ENCODE measurements around the gene GGTLC1.
"Not testable (repeated sequence)": the region's sequence is repeated elsewhere in the genome, so short reads cannot be mapped to it uniquely, and the experiment has no call there.

The GGTLC1 gene

DNA sequence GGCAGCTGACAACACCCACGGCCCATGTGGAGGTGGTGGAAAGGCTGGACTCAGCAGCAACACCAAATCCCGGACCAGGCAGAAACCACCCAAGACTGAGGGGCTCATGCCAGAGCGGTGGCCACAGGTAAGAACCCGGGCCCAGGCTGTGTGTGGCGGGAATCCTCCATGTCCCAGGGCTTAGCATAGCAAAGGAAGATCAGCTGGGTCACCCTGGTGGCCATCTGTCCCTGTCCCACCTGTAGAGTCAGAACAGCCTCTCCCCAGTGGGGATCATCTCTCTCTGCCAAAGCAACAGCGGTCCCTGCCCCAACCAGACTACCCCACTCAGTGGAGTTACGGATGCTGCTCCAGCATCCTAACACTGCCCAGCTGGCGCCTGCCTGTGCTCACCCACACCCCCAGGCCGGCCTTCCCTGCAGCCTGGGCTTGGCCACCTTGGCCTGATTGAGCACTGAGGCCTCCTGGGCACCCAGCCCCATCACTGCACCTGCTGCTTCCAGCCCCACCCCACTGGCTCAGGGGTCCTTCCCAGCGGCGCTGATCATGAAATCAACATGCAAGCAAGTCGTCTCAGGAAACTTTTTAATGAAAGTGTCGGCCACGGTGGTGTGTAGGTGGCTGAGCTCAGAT lies 5.5 kb upstream of the GGTLC1 start:
- not testable (repeated sequence) for DNase-seq

DNA sequence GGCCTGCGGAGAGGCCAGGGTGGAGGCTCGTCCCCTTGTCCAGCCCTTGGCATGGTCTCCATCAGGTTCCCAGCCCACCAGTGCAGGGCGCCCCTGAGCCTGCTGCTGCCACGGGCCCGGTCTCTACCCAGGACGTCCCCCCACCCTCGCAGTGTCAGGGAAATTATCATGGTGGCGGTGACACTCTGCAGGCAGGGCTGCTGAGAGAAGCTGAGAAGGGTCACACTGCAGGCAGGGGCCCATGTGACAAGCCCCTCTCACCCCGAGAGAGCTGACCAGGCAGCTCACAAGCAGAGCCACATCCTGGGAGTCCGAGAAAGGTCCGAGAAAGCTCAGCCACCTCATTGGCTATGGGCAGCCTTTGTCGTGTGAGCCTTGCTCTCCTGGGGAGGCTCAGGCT lies 4.9 kb upstream of the GGTLC1 start:
- DNase-seq = not testable (repeated sequence)

DNA sequence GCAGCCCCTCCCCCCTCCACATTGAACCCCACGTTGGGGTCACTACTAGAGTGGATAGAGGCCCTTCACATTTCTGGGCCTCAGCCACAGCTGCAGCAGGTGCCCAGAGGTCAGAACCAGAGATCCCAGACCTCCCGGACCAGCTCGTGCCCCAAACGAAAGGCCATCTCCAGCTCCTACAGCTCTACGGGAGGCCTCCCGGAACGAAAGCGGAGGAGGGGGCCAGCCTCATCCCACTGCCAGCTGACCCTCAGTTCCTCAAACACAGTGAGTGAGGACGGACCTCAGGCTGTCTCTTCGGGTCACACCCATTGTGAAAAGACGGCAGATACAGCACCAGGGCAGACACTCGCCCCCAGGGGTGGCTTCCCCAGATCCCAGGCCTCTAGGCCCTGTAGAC lies 1.7 kb upstream of the GGTLC1 start:
- DNase-seq = not testable (repeated sequence)

DNA sequence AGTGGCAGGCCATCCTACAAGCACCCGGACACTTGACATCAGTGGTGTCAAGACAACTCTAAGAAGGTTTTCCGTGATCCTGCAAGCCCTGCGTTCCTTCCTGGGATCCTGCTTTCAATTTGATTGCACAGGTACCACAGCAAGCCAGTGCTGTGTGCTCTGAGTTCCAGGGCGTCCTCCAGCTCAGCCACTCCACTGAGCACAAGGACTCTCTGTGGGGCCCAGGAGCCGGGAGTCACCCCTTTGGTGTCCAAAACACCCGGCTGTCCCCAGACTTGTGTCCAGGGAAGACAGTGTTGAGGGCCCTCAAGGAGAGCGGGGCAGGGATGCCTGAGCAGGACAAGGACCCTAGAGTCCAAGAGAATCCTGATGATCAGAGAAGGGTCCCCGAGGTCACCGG lies 387 bp upstream of the GGTLC1 start:
- DNase-seq = not testable (repeated sequence)

DNA sequence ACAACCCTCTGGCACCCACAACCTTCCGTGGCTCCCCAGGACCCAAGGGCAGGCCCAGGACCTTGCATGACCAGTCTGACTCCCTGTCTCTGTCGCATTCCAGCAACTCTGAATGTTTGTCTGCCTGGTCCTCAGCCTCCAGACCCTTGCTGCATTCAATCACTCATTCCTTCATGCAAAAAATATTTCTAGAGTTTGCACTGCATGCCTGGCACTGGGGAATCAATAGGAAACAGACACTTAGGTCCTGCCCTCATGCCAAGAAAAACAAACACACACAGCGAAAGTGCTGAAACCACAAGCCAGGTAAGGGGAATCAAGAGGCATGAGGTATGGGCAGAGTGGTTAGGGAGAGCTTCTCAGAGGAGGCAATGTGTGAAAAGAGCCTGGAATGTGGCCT lies 1.9 kb downstream of the GGTLC1 start:
- not testable (repeated sequence) for DNase-seq

- not testable (repeated sequence) for DNase-seq
These were observed 2.3 kb downstream of the GGTLC1 start for GRCh38 chr20:23986310-23986709.

GRCh38 chr20:23985790-23986225 lies 2.8 kb downstream of the GGTLC1 start:
- DNase-seq = not testable (repeated sequence)

DNA sequence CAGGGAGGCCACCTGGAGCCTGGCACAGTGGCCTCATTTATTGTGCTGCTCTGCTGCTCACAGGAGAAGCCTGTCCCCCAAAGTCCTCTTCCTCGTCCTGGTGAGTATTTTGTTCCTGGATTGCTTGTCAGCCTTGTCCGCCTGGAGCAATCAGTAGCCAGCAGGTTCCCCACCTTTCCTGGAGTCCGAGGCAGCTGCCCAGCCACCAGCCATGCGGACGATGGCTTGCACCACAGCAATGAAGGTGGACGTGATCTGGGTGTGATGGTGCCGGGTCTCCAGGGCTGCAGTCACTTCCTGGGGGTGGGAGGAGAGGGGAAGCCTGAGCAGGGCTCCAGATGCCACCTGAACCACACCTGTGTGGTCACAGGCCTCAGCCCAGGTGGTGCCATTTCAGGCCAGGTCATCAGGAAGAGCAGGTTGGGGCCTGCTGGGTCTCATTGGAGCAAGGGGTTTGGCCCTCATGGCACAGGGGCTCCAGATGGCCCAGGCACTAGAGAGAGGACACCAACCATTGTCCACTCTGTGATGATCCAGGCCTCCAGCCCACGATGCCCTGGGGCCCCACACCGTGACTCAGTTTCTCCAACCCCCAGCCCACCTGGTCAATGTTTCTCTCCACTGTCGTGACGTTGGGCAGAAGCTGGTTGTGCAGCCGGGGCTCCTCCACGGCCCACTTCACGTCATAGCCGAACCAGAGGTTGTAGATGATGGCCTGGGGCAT lies 3.4 kb downstream of the GGTLC1 start:
- DNase-seq = not testable (repeated sequence)

GRCh38 chr20:23984476-23985023 lies 4.0 kb downstream of the GGTLC1 start:
- not testable (repeated sequence) for DNase-seq

DNA sequence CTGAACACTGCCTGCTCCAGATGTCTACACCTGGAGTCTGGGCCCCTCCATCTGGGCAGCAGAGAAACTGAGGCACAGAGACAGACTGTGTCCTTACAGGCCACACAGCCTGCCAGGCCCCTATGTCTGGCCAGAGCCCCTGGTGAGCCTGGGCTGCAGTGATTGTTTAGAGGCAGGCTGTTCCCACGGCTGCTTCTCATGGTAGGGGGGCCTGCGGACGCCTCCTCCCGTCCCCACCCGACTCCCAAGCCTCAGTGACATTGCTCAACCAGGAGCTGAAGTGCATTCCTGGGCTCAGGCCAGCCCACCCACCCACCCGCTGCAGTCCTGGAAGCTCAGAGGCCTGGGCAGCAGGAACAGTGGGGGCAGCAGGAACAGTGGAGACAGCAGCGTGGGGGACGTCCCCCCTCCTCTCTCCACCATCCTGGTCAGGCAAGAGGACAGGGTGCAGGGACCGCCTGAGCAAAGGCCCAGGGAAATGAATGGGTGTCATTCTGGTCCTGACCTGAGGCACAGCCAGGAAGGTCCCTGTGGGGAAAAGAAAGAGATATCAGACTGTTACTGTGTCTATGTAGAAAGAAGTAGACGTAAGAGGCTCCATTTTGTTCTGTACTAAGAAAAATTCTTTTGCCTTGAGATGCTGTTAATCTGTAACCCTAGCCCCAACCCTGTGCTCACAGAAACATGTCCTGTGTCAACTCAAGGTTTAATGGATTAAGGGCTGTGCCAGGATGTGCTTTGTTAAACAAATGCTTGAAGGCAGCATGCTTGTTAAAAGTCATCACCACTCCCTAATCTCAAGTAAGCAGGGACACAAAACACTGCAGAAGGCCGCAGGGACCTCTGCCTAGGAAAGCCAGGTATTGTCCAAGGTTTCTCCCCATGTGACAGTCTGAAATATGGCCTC lies 6.2 kb downstream of the GGTLC1 start:
- DNase-seq = not testable (repeated sequence)

- not testable (repeated sequence) for DNase-seq
These were observed 7.1 kb downstream of the GGTLC1 start for GRCh38 chr20:23981526-23981925.

DNA sequence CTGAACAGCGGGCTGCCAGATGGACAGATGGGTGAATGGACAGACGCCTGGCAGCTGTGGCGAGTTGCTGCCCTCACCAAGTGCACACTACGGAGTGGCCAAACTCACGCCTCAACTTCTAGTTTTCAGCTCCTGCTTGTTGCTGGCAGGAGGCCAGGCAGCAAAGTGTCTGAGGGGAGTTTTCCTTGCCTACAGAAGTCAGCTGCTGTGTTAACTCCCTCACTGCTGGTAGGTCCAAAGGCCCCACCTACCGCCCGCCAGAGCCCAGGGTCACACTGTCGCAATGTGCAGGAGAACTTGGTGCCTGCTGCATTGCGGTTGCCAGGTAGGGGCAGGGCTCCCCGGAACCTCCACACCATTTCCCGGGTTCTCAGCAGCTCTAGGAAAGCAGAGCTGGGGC lies 7.6 kb downstream of the GGTLC1 start:
- not testable (repeated sequence) for DNase-seq

DNA sequence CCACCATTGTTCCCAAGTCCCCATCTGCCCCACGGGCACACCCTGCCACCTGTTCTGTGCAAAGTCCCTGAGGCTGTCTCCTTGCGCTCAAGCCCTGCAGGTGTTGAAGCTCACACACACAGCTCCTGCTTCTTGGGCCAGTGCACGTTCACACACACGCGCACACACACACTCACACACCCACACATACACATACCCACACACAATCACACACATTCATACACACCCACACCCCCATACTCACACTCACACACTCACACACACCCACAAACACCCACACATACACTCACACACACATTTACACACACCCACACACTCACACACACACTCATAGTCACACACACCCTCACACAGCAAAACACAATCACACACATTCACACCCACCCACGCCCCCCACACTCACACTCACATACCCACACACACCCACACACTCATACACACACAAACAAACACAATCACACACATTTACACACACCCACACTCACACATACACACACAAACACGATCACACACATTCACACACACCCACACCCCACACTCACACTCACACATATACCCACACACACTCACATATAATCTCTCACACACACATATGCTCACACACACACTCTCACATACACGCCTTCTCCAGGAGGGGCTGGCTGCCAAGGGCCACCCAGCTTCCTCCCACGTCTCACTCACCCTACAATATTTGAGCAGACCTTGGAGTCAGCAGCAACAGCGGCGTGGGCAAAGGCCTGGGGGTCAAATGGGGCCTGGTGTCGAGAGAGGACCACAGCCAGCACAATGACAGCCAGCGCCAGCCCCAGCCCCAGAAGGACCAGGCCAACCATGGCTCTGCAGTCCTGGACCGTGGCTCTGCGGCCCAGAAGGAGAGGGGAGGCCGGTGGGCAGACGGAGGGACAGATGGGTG lies 8.4 kb downstream of the GGTLC1 start:
- DNase-seq = not testable (repeated sequence)

- not testable (repeated sequence) for DNase-seq
These were observed 9.2 kb downstream of the GGTLC1 start for GRCh38 chr20:23979380-23979779.

GRCh38 chr20:23978457-23978856 lies 10.1 kb downstream of the GGTLC1 start:
- not testable (repeated sequence) for DNase-seq

GRCh38 chr20:23974966-23975365 lies 13.6 kb downstream of the GGTLC1 start:
- DNase-seq = no peak

DNA sequence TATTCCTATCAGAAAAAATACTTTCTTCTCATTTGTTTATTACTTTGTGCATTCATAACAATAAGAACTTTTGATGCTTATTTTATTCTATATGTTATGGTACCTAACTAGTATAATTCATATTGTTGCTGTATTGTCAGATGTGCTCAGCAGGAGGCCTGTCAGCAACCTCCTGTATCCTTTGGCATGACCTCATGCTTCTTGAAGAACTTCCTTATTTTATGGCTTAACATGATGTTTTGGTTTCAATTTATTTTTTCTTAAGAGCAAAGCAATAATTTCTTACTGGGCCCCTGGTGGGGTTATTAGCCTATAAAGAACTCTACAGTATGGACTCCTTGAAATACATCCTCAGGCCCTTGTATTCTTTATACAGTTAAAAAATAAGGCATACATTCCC lies 17.3 kb downstream of the GGTLC1 start:
- DNase-seq = no peak

DNA sequence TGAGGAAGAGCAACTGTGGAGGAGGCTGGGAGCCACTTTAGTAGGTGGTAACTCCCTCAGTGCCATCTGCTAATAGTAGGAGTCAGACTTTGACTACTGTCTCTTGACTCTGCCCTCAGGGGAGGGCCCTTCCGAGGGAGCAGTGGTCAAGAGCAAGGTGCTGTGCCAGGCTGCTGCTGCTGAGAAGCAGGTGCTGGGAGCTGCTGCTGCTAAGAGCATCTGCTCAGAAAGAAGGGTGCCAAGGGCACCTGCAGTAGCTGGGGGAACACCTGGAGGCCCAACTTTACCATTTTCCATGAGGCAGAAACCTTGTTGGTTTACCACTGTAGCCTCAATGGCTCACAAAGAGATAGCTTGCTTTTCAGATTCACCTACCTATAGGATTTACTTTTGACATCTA lies 18.5 kb downstream of the GGTLC1 start:
- no peak for DNase-seq

- no peak for DNase-seq
These were observed 21.0 kb downstream of the GGTLC1 start for GRCh38 chr20:23967616-23967979.

- DNase-seq = no peak
These were observed 21.5 kb downstream of the GGTLC1 start for GRCh38 chr20:23966927-23967615.

DNA sequence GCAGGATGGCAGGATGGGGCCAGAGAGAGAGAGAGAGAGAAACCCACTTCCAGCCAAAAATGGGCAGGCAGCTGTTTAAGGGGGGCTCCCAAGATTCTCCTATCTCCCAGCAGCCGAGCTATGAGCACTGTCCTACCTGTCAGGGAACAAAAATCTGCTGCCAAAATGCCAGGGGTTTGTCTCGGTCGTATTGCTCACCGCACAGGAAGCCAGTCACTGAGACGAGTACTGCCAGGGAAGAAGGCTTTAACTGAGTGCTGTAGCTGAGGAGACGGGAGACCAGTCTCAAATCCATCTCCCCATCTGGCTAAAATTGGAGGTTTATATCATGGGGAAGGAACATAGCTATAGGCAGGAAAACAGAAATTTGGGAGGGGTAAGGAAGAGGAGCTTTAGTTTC lies 22.3 kb downstream of the GGTLC1 start:
- DNase-seq = no peak

All from activated naive CD4-positive, alpha-beta T cell treated with anti-CD3 and anti-CD28 coated beads, Interleukin-2, amount 50 U/mL, for 16 hours (primary cell).